SKM-1 treated with dmso at 0.1 percent for 144 hours (cell line): ENCODE data around the gene RXRA.
A peak's percentile ranks its signal among the peaks of the same experiment; 100 is the strongest.

ENCODE experiments used
- DNase-seq: peaks from one replicate; lab custom pipeline; 2025; ENCODE audit not compliant: unreplicated experiment; lab: John Stamatoyannopoulos, UW

RXRA gene

GRCh38 chr9:134322781-134323241 is 3.4 kb upstream of the RXRA start:
- DNase-seq, result no peak

GRCh38 chr9:134323741-134324358 is 2.4 kb upstream of the RXRA start:
- DNase-seq, result no peak

- peak; percentile 44 for DNase-seq
Observed at GRCh38 chr9:134324359-134325095, 1.7 kb upstream of the RXRA start.

GRCh38 chr9:134325096-134325812 is 1.0 kb upstream of the RXRA start:
- no peak for DNase-seq

GRCh38 chr9:134326724-134327601 is 708 bp downstream of the RXRA start:
- DNase-seq, result no peak

DNA sequence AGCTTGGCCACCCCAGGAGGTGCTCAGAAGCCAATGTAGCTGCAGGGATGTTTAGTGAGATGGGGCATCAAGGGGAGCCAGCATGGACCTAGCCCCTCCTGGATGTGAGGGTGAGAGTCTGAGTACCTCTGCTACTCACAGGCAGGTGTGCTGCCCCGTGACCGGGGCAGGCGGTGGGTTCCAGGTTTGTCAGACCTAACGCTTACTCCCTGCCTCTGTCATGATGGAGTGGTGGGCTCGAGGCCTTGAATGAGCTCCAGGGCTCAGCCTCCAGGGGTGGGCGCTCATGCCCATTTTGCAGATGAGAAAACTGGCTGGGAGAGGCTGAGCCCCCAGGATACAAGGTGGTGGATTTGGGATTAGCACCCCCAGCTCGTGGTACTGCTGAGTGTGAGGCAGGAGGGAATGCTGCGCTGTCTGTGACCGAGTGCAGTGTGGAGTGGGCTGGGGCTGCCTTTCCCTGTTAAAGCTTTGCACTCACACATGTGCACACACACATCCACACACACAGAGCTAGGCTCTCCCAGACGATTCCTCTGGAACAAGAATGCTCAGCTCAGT is 1.5 kb downstream of the RXRA start:
- DNase-seq, result no peak

DNA sequence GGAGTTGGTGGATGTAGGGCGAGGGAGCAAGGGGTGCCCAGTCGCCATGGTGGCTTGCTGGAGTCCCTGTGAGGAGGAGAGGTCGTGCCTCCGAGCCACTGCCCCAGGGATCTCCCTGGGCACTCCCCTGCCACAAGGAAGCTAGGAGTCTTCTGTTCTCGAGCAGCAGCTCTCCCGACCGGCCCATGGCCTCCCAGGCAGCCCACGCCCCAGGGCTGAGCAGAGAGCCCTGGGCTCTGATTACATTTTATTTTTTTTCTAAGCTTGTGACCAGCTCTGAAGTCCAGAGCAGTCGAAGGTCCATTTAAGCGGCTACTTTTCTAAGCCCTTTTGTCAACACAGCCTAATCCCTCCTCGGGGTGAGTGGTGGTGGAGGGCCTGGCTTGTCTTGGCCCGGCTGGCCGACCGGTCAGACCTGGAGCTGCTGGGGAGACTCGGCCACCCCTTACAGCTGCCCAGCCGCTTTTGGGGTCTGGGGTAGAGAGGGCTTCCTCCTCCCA is 2.1 kb downstream of the RXRA start:
- DNase-seq, result no peak

GRCh38 chr9:134328841-134329575 is 2.8 kb downstream of the RXRA start:
- DNase-seq, result no peak

- DNase-seq, result no peak
Observed at GRCh38 chr9:134329576-134329855, 3.3 kb downstream of the RXRA start.

- DNase-seq, result no peak
Observed at GRCh38 chr9:134329886-134330285, 3.6 kb downstream of the RXRA start.

DNA sequence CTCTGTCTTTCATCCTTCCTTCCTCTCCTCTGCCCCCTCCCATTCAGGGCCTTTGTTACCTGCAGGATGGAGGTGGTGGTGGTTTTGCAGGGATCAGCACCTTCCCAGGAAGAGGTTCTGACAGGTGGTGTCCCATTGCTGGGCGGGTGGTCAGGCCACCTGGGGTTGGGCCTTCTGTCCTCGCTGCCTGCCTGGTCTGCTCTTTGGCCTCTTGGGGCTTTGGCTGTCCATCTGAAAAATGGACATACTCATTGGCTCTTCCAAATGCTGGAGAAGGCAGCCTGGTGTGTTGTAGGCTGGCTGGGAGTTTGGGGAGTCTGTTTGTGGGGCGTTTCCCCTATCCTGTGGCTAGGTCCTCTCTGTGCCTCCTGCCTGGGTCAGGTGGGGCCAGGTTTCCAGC is 4.3 kb downstream of the RXRA start:
- no peak for DNase-seq

DNA sequence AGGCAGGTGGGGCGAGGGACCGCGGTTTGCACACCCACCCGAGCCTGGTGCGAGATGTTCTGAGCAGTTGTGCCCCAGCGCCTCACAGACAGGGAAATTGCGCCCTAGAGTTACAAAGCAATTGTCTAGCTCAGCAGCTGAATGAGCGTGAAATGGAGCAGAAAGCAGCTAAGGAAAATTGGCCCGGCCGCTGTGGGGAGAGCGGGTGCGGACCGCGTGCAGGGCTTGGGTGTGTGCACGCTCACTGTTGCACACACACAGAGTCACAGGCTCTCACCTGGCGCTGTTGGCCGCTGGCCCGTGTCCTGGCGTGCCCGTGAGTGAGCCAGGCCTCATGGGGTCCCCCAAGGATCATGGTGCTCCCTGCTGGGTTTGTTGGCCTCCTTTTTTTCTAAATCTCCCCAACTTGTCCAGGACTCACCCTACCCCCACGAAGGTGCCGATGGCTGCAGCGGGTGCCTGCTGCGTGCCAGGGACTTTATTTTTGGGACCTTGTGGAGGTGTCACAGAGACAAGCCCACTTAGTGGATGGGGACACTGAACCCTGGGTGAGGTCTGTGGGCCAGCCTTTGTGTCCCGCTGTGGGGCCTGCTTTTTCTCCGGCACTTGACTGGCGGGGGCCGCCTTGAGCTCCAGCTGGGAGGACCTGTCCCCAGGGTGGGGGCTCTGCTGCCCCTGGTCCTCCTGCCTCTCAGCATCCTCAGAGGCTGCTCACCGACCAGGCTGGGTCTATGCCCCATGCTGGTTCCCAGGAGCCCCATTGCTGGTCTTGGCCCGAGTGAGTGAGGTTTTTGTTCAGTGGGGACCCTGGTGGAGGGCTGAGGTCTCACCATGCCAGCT is 5.2 kb downstream of the RXRA start:
- DNase-seq, result no peak

DNA sequence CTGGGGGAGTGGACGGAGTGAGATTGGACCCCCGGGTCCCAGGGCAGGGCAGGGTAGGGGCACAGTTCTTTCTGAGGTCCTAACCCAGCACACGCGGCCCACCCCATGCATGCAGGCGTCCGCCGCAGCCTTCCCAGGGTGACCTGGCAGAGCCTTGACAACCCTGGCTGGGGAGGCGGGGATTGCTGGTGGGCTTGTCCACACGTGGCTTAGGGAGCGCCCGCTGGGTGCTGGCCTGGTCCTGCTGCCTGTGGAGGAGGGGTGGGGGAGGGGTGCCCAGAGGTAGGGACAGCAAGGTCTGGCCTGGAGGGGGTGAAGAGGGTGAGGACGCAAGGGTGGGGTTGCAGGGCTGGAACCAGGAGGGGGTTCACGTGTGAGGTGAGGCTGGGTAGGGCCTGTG is 6.0 kb downstream of the RXRA start:
- DNase-seq, result no peak

- DNase-seq, result no peak
Observed at GRCh38 chr9:134332841-134333233, 6.6 kb downstream of the RXRA start.

- DNase-seq, result no peak
Observed at GRCh38 chr9:134333234-134333873, 7.1 kb downstream of the RXRA start.

- no peak for DNase-seq
Observed at GRCh38 chr9:134333874-134334581, 7.8 kb downstream of the RXRA start.

DNA sequence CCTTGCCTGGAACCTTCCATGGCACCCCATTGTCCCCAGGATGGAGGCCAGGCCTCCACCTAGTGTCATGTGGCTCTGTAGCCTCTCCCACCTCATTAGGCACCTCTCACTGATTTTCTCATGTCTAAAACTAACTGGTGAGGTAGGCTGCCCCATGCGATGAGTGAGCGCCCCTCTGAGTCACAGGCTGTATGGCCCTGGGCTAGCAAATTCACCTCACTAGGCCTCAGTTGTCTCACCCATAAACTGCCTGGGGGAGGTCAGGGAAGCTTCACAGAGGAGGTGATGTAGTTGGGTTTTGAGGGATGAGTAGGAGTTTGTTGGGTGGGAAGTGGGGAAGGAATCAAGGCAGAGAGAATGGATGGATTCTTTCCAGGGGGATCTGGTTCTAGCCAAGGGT is 8.8 kb downstream of the RXRA start:
- DNase-seq, result no peak
